ENCODE measurements around the gene CIROP.
A peak's percentile ranks its signal among the peaks of the same experiment; 100 is the strongest.

The CIROP gene

GRCh38 chr14:23078692-23079116 is 26.1 kb downstream of the CIROP start:
- Histone ChIP-seq H3K4me2 (ENCODE audit: low read length) (no peak overlapping the region), H3K4me1 (ENCODE audit: insufficient read depth, low read length, severe bottlenecking) (no peaks in the 10 kb centered on the region), H3K27me3 (ENCODE audit: insufficient read depth, low read length) (no peaks in the 10 kb centered on the region), H3K9ac (ENCODE audit: low read length) (no peak overlapping the region; the same call in 1 of the 2 replicates), H3F3A (ENCODE audit: insufficient read depth, low read length) (0 out of 2 replicates have a peak, but pooled peaks cover 5% of the 10 kb centered on the region), H3K79me2 (ENCODE audit: insufficient read depth, low read length) (no peaks in the 10 kb centered on the region), H4K20me1 (ENCODE audit: insufficient read depth, low read length) (no peaks in the 10 kb centered on the region), H2AFZ (ENCODE audit: low read length) (no peak overlapping the region), H3K27ac (ENCODE audit: low read depth, low read length, poor library complexity, severe bottlenecking) (no peak overlapping the region), H3K9me3 (ENCODE audit: low read length) (no peaks in the 10 kb centered on the region), H3K4me3 (ENCODE audit: low read depth, low read length, poor library complexity, severe bottlenecking) (no peak overlapping the region), H3K9me2 (ENCODE audit: low read depth, low read length) (no peaks in the 10 kb centered on the region), H3K36me3 (ENCODE audit: insufficient read depth, low read length) (peaks cover 91% of the 10 kb centered on the region)
- TF ChIP-seq CTCF (IDR thresholded peaks at IDR 0.05; ENCODE audit: low read length) (no peak), EZH2 (IDR thresholded peaks at IDR 0.05; ENCODE audit: borderline replicate concordance, low read length) (no peak)

- H3K27me3 ChIP-seq (ENCODE audit: insufficient read depth, low read length) = no peaks in the 10 kb centered on the region
- TF ChIP-seq EZH2 (IDR thresholded peaks at IDR 0.05; ENCODE audit: borderline replicate concordance, low read length) (no peak), CTCF (IDR thresholded peaks at IDR 0.05; ENCODE audit: low read length) (no peak)
- no peak overlapping the region for H2AFZ ChIP-seq (ENCODE audit: low read length)
- no peak overlapping the region for H3K4me2 ChIP-seq (ENCODE audit: low read length)
- H3K27ac ChIP-seq (ENCODE audit: low read depth, low read length, poor library complexity, severe bottlenecking) = no peak overlapping the region
- H3K36me3 ChIP-seq (ENCODE audit: insufficient read depth, low read length) = peaks cover 86% of the 10 kb centered on the region
- no peaks in the 10 kb centered on the region for H3K4me1 ChIP-seq (ENCODE audit: insufficient read depth, low read length, severe bottlenecking)
- no peaks in the 10 kb centered on the region for H3K9me2 ChIP-seq (ENCODE audit: low read depth, low read length)
- H3K9me3 ChIP-seq (ENCODE audit: low read length) = no peaks in the 10 kb centered on the region
- no peaks in the 10 kb centered on the region for H4K20me1 ChIP-seq (ENCODE audit: insufficient read depth, low read length)
- H3F3A ChIP-seq (ENCODE audit: insufficient read depth, low read length) = 0 out of 2 replicates have a peak, but pooled peaks cover 5% of the 10 kb centered on the region
- no peaks in the 10 kb centered on the region for H3K79me2 ChIP-seq (ENCODE audit: insufficient read depth, low read length)
- H3K9ac ChIP-seq (ENCODE audit: low read length) = no peak overlapping the region
- H3K4me3 ChIP-seq (ENCODE audit: low read depth, low read length, poor library complexity, severe bottlenecking) = no peak overlapping the region
Observed at GRCh38 chr14:23077962-23078361, 26.8 kb downstream of the CIROP start.

- H4K20me1 ChIP-seq (ENCODE audit: insufficient read depth, low read length) = no peaks in the 10 kb centered on the region
- no peak for TF ChIP-seq EZH2 (IDR thresholded peaks at IDR 0.05; ENCODE audit: borderline replicate concordance, low read length)
- peak; percentile 65 for TF ChIP-seq CTCF (IDR thresholded peaks at IDR 0.05; ENCODE audit: low read length)
- H3K27me3 ChIP-seq (ENCODE audit: insufficient read depth, low read length) = no peaks in the 10 kb centered on the region
- H2AFZ ChIP-seq (ENCODE audit: low read length) = no peak overlapping the region
- H3K4me2 ChIP-seq (ENCODE audit: low read length) = no peak overlapping the region
- 0 out of 2 replicates have a peak, but pooled peaks cover 5% of the 10 kb centered on the region for H3F3A ChIP-seq (ENCODE audit: insufficient read depth, low read length)
- H3K27ac ChIP-seq (ENCODE audit: low read depth, low read length, poor library complexity, severe bottlenecking) = no peak overlapping the region
- peaks cover 2% of the 10 kb centered on the region for H3K4me1 ChIP-seq (ENCODE audit: insufficient read depth, low read length, severe bottlenecking)
- no peaks in the 10 kb centered on the region for H3K9me2 ChIP-seq (ENCODE audit: low read depth, low read length)
- H3K79me2 ChIP-seq (ENCODE audit: insufficient read depth, low read length) = no peaks in the 10 kb centered on the region
- no peak overlapping the region for H3K9ac ChIP-seq (ENCODE audit: low read length)
- no peaks in the 10 kb centered on the region for H3K9me3 ChIP-seq (ENCODE audit: low read length)
- H3K4me3 ChIP-seq (ENCODE audit: low read depth, low read length, poor library complexity, severe bottlenecking) = no peak overlapping the region
- H3K36me3 ChIP-seq (ENCODE audit: insufficient read depth, low read length) = peaks cover 81% of the 10 kb centered on the region
Observed at GRCh38 chr14:23076785-23077408, 27.9 kb downstream of the CIROP start.

All from OCI-LY1 (cell line).